ENCODE data around the gene SLC38A2. TPM values are rescaled to one million over a fixed set of nuclear protein-coding genes. Genes with fewer than 3 reads are reported as not detected.

SLC38A2 gene
- total and polyA plus RNA-seq, 9 donors = 66.1 to 130 (median 104) TPM

DNA sequence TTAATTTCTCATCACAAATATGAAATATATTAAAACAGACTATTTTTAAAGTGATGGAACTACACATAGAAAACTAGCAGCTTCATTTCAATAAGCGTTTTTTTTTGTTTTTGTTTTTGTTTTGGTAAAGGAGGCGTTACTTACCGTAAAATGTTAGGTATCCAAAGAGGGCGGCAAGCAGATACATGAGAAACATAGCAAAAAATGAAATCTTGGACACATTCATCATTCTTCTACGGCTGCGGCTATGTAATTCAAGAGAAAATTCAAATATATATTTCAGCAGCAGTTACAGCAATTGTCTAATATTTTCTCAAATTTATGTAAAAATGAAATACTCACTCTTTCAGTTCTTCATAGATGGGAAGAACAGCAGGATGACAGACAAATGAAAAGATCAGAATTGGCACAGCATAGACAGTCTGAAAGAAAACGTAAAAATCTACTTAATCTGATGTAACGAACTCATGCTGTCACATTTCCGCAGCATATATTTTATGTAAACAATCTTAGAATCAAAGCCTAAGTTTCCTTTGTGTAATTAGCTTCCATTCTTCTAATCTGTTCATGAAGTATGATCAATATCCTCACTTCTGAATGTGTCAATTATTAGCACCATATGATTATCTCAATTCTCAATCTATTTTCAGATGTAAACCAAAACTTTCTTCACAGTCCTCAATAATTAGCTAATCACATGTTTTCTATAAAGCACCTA is 8.8 kb downstream of the SLC38A2 start:
- Histone ChIP-seq H3K4me1 (ENCODE audit: control insufficient read depth, insufficient read depth, low read length) (peaks cover 7% of the 10 kb centered on the region), H3K4me3 (ENCODE audit: low read length) (no peak overlapping the region), H3K27ac (ENCODE audit: low read length) (no peak overlapping the region), H3K27me3 (ENCODE audit: control insufficient read depth, insufficient read depth, low read length) (no peaks in the 10 kb centered on the region), H3K36me3 (ENCODE audit: control insufficient read depth, insufficient read depth, low read length) (peaks cover 63% of the 10 kb centered on the region), H3K9me3 (replicated peaks; ENCODE audit: control insufficient read depth, low read depth, low read length) (no peaks in the 10 kb centered on the region)
- WGBS (ENCODE audit: insufficient coverage) = 60% methylated on average over 1 of the region's 9 CpGs
- no peak for DNase-seq

DNA sequence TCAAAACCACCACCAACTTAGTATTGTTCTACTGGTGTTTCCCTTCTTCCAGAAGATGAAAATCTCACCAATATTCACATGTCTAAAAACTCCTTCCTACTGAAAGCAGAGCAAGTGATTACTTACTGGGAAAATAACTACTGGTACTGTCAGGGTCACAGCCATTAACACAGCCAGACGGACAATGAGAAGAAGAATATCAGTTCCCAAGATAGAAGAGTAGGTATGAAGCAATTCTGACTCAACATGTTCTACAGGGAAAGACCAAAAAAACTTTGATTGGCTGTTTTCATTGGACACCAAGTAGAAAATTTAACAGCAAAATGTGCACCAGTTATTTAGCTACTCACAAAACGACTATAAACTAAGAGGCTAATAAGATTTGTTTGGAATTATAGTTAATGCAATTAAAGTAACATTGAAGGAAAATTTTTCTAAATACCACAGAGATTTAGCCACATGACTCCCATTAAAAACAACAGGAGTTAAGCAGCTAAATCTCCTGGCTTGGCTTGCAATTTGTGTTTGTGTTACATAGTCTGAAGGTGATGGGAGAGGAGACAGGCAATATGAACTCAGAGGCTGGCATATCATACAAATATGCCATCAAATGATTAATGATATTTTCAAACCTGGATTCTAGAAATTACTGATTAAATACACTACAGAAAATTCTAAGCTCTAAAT is 9.5 kb downstream of the SLC38A2 start:
- no peaks in the 10 kb centered on the region for H3K9me3 ChIP-seq (replicated peaks; ENCODE audit: control insufficient read depth, low read depth, low read length)
- peaks cover 60% of the 10 kb centered on the region for H3K36me3 ChIP-seq (ENCODE audit: control insufficient read depth, insufficient read depth, low read length)
- H3K4me1 ChIP-seq (ENCODE audit: control insufficient read depth, insufficient read depth, low read length) = peaks cover 7% of the 10 kb centered on the region
- WGBS (ENCODE audit: insufficient coverage) = no CpG with 5 or more reads among the region's 2 CpGs
- H3K27ac ChIP-seq (ENCODE audit: low read length) = no peak overlapping the region
- H3K27me3 ChIP-seq (ENCODE audit: control insufficient read depth, insufficient read depth, low read length) = no peaks in the 10 kb centered on the region
- H3K4me3 ChIP-seq (ENCODE audit: low read length) = no peak overlapping the region
- DNase-seq = no peak

- Histone ChIP-seq H3K27me3 (ENCODE audit: control insufficient read depth, insufficient read depth, low read length) (no peaks in the 10 kb centered on the region), H3K9me3 (replicated peaks; ENCODE audit: control insufficient read depth, low read depth, low read length) (no peaks in the 10 kb centered on the region), H3K27ac (ENCODE audit: low read length) (no peak overlapping the region), H3K4me1 (ENCODE audit: control insufficient read depth, insufficient read depth, low read length) (no peaks in the 10 kb centered on the region), H3K36me3 (ENCODE audit: control insufficient read depth, insufficient read depth, low read length) (peaks cover 49% of the 10 kb centered on the region), H3K4me3 (ENCODE audit: low read length) (no peak overlapping the region)
- WGBS (ENCODE audit: insufficient coverage) = 100% methylated on average over 2 of the region's 2 CpGs
- no peak for DNase-seq
Measured at GRCh38 chr12:46361667-46362034, 10.9 kb downstream of the SLC38A2 start.

- no peak overlapping the region for H3K4me3 ChIP-seq (ENCODE audit: low read length)
- H3K27me3 ChIP-seq (ENCODE audit: control insufficient read depth, insufficient read depth, low read length) = no peaks in the 10 kb centered on the region
- no CpG with 5 or more reads among the region's 2 CpGs for WGBS (ENCODE audit: insufficient coverage)
- H3K4me1 ChIP-seq (ENCODE audit: control insufficient read depth, insufficient read depth, low read length) = no peaks in the 10 kb centered on the region
- H3K9me3 ChIP-seq (replicated peaks; ENCODE audit: control insufficient read depth, low read depth, low read length) = no peaks in the 10 kb centered on the region
- no peak for DNase-seq
- no peak overlapping the region for H3K27ac ChIP-seq (ENCODE audit: low read length)
- H3K36me3 ChIP-seq (ENCODE audit: control insufficient read depth, insufficient read depth, low read length) = peaks cover 45% of the 10 kb centered on the region
Measured at GRCh38 chr12:46360908-46361666, 11.5 kb downstream of the SLC38A2 start.

- H3K36me3 ChIP-seq (ENCODE audit: control insufficient read depth, insufficient read depth, low read length) = peaks cover 39% of the 10 kb centered on the region
- no peak for DNase-seq
- H3K27ac ChIP-seq (ENCODE audit: low read length) = no peak overlapping the region
- H3K4me1 ChIP-seq (ENCODE audit: control insufficient read depth, insufficient read depth, low read length) = no peaks in the 10 kb centered on the region
- H3K4me3 ChIP-seq (ENCODE audit: low read length) = no peak overlapping the region
- no peaks in the 10 kb centered on the region for H3K9me3 ChIP-seq (replicated peaks; ENCODE audit: control insufficient read depth, low read depth, low read length)
- no CpG with 5 or more reads among the region's 1 CpG for WGBS (ENCODE audit: insufficient coverage)
- no peaks in the 10 kb centered on the region for H3K27me3 ChIP-seq (ENCODE audit: control insufficient read depth, insufficient read depth, low read length)
Measured at GRCh38 chr12:46360370-46360769, 12.2 kb downstream of the SLC38A2 start.

GRCh38 chr12:46359667-46360280 is 12.8 kb downstream of the SLC38A2 start:
- H3K36me3 ChIP-seq (ENCODE audit: control insufficient read depth, insufficient read depth, low read length) = peaks cover 37% of the 10 kb centered on the region
- no peak overlapping the region for H3K27ac ChIP-seq (ENCODE audit: low read length)
- no peak overlapping the region for H3K4me3 ChIP-seq (ENCODE audit: low read length)
- no peak for DNase-seq
- H3K9me3 ChIP-seq (replicated peaks; ENCODE audit: control insufficient read depth, low read depth, low read length) = no peaks in the 10 kb centered on the region
- H3K27me3 ChIP-seq (ENCODE audit: control insufficient read depth, insufficient read depth, low read length) = no peaks in the 10 kb centered on the region
- no CpG with 5 or more reads among the region's 4 CpGs for WGBS (ENCODE audit: insufficient coverage)
- no peaks in the 10 kb centered on the region for H3K4me1 ChIP-seq (ENCODE audit: control insufficient read depth, insufficient read depth, low read length)

DNA sequence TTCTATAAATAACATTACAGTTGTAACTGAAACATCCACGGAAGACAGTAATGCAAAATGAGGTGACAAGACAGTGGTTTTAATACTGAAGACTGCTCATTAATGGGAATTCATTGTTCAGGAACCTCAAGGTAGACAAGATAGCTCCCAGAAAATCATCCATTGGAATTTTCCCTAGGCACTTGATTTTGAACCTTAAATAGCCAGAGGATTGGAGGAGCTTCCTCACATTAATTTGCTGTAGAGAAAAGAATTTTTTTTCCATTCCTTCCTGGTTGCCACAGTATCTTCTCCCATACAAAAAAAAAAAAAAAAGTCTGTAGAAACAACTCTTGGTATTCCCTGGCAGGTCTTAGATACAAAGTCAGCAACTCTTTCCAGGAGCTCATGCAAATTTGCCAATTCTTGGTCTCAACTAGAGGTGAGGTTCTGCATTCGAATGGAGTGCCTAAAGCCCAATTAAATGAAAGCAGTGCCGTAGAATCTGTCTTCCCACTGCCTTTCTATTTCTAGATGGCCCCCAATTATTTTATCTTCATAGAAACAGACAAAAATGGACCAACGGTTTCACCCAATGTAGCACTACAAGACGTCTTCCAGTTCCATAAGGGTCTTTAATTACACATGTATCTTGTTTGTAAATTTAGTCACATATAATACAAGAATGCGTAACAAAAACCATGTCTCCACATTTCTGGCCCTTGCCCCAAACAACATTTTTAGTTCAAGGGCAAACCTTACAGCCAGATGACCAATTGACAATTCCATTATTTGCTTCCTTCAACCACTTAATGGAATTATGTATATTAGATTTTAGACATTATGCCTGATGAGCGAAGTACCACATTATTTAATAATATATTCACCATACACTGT is 13.5 kb downstream of the SLC38A2 start:
- Histone ChIP-seq H3K27me3 (ENCODE audit: control insufficient read depth, insufficient read depth, low read length) (no peaks in the 10 kb centered on the region), H3K4me1 (ENCODE audit: control insufficient read depth, insufficient read depth, low read length) (no peaks in the 10 kb centered on the region), H3K36me3 (ENCODE audit: control insufficient read depth, insufficient read depth, low read length) (peaks cover 33% of the 10 kb centered on the region), H3K4me3 (ENCODE audit: low read length) (no peak overlapping the region), H3K27ac (ENCODE audit: low read length) (no peak overlapping the region), H3K9me3 (replicated peaks; ENCODE audit: control insufficient read depth, low read depth, low read length) (no peaks in the 10 kb centered on the region)
- DNase-seq = no peak
- WGBS (ENCODE audit: insufficient coverage) = 88% methylated on average over 1 of the region's 7 CpGs

DNA sequence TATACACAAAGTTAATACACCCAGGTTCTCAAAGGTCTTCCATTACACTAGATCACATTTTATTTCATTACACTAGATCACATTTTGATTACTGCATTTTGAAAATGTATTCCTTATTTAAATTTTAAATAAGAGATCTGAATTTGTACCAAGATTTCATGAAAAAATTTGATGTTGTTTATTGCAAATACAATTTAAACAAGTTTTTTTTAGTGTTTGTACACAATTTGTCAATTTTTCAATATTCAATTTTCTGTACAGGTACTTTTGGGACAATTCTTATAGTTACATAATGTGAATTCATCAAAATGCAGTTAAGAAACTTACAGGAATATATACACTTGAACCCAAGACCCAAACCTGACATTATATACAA is 14.3 kb downstream of the SLC38A2 start:
- peaks cover 29% of the 10 kb centered on the region for H3K36me3 ChIP-seq (ENCODE audit: control insufficient read depth, insufficient read depth, low read length)
- no peak for DNase-seq
- H3K4me3 ChIP-seq (ENCODE audit: low read length) = no peak overlapping the region
- no peaks in the 10 kb centered on the region for H3K9me3 ChIP-seq (replicated peaks; ENCODE audit: control insufficient read depth, low read depth, low read length)
- no peaks in the 10 kb centered on the region for H3K4me1 ChIP-seq (ENCODE audit: control insufficient read depth, insufficient read depth, low read length)
- H3K27ac ChIP-seq (ENCODE audit: low read length) = no peak overlapping the region
- H3K27me3 ChIP-seq (ENCODE audit: control insufficient read depth, insufficient read depth, low read length) = no peaks in the 10 kb centered on the region

- no peaks in the 10 kb centered on the region for H3K4me1 ChIP-seq (ENCODE audit: control insufficient read depth, insufficient read depth, low read length)
- H3K36me3 ChIP-seq (ENCODE audit: control insufficient read depth, insufficient read depth, low read length) = peaks cover 24% of the 10 kb centered on the region
- 33% methylated on average over 5 of the region's 6 CpGs for WGBS (ENCODE audit: insufficient coverage)
- no peaks in the 10 kb centered on the region for H3K27me3 ChIP-seq (ENCODE audit: control insufficient read depth, insufficient read depth, low read length)
- no peak overlapping the region for H3K27ac ChIP-seq (ENCODE audit: low read length)
- H3K9me3 ChIP-seq (replicated peaks; ENCODE audit: control insufficient read depth, low read depth, low read length) = no peaks in the 10 kb centered on the region
- no peak overlapping the region for H3K4me3 ChIP-seq (ENCODE audit: low read length)
- no peak for DNase-seq
Measured at GRCh38 chr12:46357438-46358324, 14.9 kb downstream of the SLC38A2 start.

All from muscle of leg (tissue), 11 donors.